ENCODE results near the gene GINS2.
A peak's percentile ranks its signal among the peaks of the same experiment; 100 is the strongest.

GINS2 gene

GRCh38 chr16:85667261-85667660, 21.5 kb downstream of the GINS2 start:
- DNase-seq (ENCODE audit: low spot score): no peak

DNA sequence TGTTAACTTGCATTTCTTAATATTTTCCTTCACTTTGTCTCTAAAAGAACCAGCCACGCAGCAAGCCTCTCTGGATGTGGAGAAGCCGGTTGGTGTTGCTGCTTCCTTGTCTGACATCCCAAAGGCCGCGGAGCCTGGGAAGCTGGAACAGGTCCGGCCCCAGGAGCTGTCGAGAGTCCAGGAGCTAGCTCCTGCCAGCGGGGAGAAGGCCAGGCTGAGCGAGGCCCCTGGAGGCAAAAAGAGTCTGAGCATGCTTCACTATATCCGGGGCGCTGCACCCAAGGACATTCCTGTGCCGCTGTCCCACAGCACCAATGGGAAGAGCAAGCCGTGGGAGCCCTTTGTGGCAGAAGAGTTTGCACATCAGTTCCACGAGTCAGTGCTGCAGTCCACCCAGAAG, 22.8 kb downstream of the GINS2 start:
- DNase-seq (ENCODE audit: low spot score): no peak

DNA sequence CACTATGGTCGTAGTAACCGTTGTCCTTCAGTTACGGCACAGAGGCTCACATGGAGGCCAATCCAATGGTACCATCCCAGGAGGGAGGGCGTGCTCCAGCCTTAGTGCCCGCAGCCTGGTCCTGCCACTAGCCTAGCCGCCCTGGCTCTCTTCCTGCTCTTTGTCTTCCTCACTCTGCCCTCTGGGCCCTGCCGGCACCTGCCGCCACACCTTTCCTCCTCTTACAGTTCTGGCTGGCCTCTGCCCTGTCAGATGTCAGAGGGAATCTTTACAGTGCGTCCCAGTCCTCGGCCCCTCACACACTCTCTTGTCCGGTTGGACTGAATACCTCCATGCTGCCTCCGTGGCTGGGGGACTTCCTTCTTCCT, 23.4 kb downstream of the GINS2 start:
- DNase-seq (ENCODE audit: low spot score): no peak

DNA sequence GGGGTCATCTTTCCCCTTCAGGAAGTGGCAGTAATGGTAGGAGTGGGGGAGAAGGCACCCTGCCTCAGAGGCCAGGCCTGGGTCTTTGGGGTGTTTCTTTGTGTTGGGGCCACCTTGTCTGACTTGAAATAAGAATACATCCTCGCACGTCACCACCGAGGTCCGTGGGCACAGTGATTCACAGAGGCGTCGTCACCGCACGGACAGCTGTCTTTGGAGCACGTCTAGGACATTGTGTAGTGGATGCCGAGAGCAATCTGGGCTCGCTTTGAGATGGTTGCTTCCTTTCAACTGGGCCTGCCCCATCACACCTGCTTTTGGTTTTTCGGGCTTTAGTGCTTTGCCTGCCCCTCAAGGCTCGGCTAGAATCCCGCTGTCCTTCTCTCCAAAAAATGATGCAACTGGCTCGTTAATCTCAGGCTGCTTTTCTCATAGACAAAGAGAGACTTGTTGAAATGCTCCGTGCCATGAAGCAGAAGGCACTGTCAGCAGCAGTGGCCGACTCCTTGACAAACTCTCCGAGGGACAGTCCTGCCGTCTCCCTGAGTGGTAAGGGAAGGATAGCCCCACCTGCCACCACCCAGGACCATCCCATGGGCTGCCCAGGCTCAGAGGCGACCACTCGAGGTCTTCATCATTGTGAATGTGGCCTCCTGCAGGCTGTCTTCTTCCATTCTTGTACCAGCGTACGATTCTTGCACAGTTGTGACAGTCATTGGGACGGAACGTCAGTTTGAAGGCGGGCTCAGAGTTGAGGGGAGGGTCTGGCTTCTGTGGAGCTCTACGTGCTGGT, 24.0 kb downstream of the GINS2 start:
- no peak for DNase-seq (ENCODE audit: low spot score)

DNA sequence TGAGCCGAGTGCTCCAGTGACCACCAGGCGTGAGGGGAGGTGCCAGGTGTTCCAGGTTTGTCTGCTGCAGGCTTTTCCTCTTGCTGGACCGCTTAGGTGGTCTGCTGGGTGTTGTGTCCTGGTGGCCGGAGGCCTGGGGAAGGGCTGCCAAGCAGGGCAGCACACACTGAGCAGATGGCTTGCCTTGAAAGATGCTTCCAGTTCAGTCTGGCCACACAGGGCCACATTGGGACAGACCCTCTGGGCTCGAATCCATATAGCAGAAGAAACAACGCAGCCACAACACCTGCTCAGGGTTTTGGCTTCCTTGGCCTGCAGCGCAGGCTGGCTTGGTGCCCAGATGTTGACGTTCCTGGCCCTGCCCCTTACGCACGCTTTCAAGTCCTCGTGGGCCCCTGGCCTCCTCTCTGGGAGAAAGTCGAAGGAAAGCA, 24.8 kb downstream of the GINS2 start:
- DNase-seq (ENCODE audit: low spot score): no peak

GRCh38 chr16:85662976-85663830, 25.6 kb downstream of the GINS2 start:
- no peak for DNase-seq (ENCODE audit: low spot score)

GRCh38 chr16:85662482-85662812, 26.3 kb downstream of the GINS2 start:
- DNase-seq (ENCODE audit: low spot score): no peak

DNA sequence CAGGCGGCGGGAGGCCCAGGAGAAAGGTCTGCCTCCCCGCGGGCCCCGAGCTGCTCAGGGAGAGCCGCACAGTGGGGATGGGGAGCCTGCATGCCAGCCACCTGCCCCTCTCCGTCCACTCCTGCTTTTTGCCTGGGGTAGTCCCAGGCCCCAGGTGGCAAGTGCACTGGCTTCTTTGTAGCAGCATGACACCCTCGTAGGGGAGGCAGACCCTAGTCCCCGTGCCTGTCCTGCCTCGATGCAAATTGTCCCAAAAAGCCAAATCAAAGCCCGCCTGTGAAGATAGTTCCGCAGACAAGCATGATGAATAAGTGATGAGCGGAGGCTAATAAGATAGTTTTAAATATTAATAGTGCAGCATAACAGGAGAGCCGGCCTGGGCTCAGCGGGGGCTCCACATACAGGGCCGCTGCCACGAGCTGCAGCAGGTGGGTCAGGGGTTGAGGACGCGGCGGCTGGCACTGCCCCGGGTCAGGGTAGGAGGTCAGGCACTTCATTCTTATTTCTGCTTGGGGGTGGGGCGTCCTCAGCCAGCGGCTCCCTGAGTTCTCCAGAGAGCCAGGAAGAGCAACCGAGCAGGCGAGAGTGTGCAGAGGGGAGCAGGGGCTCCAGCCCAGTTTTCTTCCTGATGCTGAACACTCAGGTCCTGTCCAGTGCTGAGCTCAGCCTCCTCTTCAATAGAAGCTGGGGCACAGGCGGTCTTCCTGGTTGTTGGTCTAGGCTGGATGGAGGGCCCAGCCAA, 26.8 kb downstream of the GINS2 start:
- DNase-seq (ENCODE audit: low spot score): no peak

- no peak for DNase-seq (ENCODE audit: low spot score)
These were observed 27.7 kb downstream of the GINS2 start for GRCh38 chr16:85660843-85661739.

GRCh38 chr16:85659805-85660511, 28.8 kb downstream of the GINS2 start:
- DNase-seq (ENCODE audit: low spot score): peak; percentile 95

GRCh38 chr16:85659336-85659735, 29.4 kb downstream of the GINS2 start:
- DNase-seq (ENCODE audit: low spot score): no peak

DNA sequence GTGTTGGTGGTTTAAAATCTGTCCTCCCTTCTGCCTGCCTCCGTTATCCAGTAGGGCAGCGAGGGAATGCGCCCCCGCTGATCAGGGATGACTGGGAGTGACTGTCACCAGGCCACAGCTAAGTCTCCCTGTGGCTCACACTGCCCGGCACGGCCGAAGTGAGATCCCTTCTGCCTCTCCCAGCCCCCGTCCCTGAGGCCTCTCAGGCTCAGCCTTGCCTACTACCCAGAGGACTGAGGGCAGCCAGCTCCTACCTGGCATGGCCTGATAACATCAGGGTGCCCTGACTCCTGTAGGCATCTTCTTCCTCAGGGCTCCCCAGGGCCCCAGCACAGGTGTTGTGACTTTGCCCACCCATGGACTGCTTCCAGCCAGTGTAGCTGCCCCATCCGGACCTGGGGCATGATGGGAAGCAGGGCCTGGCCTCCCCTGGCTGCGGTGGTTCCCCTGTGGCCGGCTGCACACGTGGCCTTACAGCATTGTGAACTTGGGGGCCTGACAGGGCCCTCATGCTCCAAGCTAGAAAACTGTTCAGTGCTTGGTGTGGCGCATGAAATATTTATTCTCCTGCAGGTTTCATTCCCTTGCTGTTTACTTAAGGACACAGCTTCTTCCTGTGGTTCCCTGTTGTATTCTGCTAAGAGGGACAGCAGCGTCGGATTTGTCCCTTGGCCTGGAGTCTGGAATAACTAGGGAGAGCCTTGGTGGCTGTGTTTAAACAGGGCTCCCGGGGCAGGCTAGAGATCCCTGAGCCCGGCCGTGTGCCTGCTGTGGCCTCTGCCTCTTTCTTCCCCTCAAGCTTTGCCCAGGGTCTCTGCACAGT, 30.0 kb downstream of the GINS2 start:
- DNase-seq (ENCODE audit: low spot score): no peak

DNA sequence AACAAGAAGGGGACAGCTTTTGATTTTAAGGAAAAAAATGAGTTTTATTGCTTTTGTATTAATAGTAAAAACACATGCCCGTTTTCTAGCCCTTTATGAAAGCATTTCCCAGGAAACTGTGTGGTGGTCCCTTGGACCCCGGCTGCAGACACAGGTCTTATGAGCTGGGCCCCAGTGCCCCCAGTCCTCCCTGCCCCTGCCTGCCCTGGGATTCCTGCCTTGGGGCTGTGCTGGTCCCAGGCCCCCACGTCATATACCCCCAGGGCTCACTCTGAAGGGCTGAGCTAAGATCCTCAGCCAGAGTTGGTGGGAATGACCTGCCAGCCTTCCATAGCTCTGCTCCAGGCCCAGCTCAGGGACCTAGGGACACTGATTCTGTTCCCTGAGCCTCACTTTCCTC, 30.8 kb downstream of the GINS2 start:
- DNase-seq (ENCODE audit: low spot score): no peak

DNA sequence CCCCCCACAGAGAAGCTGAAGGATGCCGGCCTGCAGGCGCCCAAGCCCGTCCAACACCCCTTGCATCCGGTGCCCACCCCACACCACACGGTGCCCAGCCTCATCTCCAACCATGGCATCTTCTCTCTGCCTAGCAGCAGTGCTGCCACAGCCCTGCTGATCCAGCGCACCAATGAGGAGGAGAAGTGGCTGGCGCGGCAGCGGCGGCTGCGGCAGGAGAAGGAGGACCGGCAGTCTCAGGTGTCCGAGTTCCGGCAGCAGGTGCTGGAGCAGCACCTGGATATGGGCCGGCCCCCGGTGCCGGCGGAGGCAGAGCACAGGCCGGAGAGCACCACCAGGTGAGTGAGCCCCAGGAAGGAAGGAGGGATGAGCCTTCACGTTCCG, 31.5 kb downstream of the GINS2 start:
- DNase-seq (ENCODE audit: low spot score): no peak

DNA sequence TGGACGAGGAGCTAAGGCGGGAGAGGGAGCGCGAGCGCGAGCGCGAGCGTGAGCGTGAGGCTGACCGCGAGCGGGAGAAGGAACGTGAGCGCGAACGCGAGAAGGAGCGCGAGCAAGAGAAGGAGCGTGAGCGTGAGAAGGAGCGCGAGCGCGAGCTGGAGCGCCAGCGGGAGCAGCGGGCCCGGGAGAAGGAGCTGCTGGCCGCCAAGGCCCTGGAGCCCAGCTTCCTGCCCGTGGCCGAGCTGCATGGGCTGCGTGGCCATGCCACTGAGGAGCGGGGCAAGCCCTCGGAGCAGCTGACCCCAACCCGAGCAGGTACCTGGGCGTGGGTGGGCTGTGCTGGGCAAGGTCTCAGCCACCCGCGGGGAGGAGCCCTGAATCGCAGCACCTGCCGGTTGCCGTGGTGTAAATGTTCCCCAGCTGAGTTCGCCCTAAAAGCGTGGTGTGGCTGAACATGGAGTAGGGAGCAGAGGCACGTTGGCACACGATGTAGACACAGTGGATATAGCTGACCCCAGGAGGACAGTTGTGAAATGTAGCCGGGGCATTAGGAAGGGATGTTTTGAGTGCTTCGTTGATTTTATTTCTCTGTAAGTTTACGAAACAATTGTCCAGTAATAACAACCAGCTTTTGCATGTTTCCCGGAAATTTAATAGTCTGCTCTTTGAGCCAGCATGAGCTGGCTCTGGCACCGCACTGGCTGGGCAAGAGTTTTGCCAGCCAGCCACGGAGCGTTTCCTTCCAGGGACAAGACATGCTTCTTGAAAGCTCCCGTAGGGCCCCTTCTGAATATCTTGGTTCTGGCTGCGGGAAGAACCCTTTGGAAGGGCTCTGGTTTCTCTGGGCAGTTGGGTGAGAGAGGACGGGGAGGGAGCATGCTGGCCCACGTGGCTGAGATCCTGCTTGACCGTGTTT, 32.1 kb downstream of the GINS2 start:
- DNase-seq (ENCODE audit: low spot score): no peak

GRCh38 chr16:85655216-85656129, 33.3 kb downstream of the GINS2 start:
- DNase-seq (ENCODE audit: low spot score): no peak

DNA sequence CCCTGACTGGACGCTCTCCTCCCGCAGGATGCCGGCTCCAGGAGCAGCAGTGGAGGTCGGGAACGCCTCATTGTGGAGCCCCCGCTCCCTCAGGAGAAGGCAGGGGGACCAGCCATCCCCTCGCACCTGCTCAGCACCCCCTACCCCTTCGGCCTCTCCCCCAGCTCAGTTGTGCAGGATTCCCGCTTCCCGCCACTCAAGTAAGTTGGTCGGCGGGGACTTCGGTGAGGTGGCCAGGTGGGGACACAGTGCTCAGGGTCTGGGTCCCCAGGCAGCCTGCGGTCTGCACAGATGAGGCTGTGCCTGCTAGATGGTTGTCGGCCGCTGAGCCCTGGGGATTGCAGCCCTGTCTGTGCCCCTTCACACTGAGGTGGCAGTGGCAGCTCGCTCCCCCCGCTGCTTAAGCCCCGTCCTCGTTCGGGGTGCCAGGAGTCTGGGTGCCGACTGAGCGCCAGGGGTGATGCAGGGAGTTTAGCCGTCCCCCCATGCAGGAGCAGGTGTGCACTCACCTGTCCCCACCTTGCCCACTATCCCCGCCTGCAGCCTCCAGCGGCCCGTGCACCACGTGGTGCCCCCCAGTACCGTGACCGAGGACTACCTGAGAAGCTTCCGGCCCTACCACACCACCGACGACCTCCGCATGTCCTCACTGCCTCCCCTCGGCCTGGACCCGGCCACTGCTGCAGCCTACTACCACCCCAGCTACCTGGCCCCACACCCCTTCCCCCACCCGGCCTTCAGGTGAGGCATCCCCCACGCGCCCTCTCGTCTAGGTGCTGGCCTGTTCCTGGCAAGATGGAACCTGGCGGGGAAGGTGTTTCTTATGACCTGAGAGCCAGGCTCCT, 34.3 kb downstream of the GINS2 start:
- no peak for DNase-seq (ENCODE audit: low spot score)
